ENCODE data around the gene SPATA3.

Gene SPATA3

DNA sequence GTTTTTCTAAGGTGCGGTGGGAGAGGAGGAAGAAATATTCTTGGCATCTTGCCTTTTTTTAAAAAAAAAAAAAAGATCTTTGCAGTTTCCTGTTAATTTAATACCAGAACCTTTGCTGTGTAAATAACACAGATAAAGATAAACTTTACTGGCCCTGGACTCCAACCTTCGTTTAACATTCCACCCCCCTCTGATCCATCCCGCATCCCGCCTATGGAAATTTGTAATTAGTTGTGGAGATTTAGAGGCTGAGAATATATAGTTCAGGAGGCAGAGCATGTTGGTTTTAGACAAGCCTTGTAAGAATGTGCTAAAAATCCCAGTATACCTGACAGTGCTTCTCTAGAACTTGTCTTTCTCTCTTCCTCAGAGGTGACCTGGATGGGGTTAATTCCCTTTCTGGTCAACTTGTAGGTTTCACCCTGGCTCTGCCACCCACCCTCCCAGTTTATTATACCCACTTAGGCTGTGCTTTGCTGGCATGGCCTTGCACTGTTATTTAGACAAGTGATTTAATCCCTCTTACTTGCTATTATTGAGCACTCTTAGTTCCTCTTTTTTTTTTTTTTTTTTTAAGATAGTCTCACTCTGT, 38.5 kb downstream of the SPATA3 start:
- Histone ChIP-seq H3K27me3 (ENCODE audit: insufficient read depth, low read length) (peaks cover 65% of the 10 kb centered on the region), H3K9me3 (ENCODE audit: insufficient read depth, low read depth, low read length) (no peaks in the 10 kb centered on the region), H3K27ac (ENCODE audit: low read length) (no peak overlapping the region), H3K4me3 (ENCODE audit: low read length) (no peak overlapping the region), H3K4me1 (ENCODE audit: insufficient read depth, low read length) (no peaks in the 10 kb centered on the region), H3K36me3 (ENCODE audit: insufficient read depth, low read depth, low read length) (no peaks in the 10 kb centered on the region), H3K9ac (ENCODE audit: low read depth, low read length) (no peak overlapping the region)

DNA sequence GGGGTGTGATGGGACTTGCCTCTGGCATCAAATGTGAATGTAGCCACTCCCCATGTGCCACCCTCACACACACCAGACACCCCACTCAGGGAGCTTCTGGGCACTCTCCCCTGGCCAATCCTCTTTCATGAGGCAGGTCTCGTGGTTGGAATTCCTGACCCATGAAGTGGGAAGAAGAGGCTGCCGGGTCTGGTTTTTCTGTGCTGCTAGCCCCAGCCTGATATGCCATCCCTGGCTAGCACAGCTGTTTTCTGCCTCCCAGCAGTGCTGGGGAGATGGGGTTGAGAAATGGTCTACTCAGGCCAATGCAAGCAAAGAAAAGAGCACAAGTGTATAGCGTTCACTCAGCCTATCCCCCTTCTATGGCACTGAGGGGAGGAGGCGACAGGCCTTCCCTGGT, 40.2 kb downstream of the SPATA3 start:
- Histone ChIP-seq H3K36me3 (ENCODE audit: insufficient read depth, low read depth, low read length) (no peaks in the 10 kb centered on the region), H3K4me1 (ENCODE audit: insufficient read depth, low read length) (no peaks in the 10 kb centered on the region)

DNA sequence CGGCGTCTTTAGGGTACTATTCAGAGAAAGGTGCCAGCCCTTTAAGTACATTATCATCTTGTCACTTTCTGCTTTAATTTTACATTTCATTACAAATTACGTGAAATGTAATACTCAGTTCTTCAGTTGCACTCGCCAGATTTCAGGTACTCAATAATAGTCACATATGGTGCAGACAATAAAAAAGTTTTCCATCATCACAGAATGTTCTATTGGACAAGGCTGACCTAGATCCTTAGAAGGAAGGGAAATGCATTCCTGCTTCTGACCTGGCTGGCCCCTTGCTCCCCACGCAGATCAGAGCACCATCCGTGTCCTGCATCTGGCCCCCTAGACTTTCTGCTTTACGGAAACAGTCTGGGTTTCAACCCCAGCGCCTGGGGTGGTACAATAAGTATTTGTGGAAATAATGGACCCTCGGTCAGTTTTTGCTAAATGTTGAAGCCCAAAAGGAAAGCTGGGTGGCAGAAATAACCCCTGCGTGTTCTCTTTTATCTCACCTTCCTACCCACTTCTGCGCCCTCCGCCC, 40.7 kb downstream of the SPATA3 start:
- H3K4me3 ChIP-seq (ENCODE audit: low read length) = no peak overlapping the region

More for the DNA sequence above, 40.2 kb downstream of the SPATA3 start:
- no peak overlapping the region for H3K27ac ChIP-seq (ENCODE audit: low read length)
- H3K4me3 ChIP-seq (ENCODE audit: low read length) = no peak overlapping the region
- H3K9ac ChIP-seq (ENCODE audit: low read depth, low read length) = no peak overlapping the region
- H3K27me3 ChIP-seq (ENCODE audit: insufficient read depth, low read length) = peaks cover 77% of the 10 kb centered on the region
- H3K9me3 ChIP-seq (ENCODE audit: insufficient read depth, low read depth, low read length) = no peaks in the 10 kb centered on the region

DNA sequence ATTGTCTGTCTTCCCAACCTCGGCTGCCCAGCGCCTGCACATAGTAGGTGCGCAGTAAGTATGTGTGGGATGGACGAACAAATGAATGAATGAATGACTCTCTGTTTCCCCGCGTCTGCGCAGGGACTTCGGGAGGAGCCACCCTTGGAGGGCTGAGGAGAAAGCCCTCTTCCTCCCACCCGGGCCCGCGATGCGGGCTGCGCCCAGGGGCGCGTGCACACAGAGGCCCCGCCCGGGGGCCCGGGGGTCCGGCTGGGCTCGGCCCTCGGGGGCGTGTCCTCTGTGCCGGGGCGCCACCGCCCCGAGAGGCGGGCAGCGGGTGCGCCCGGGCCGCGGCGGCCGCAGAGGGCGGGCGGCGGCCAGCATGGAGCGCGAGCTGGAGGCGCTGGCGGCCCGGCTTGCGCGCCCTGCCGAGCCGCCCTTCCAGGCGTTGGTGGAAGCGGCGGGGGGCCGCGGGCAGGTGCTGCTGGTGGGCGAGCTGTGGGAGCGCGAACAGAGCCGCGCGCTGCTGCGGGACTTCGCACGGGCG, 41.3 kb downstream of the SPATA3 start, which contains the start of gene C2orf72:
Gene C2orf72, plus strand, starts transcription at position 322 of the 529 bp plus-strand sequence. Its CDS starts 43 bp downstream, at position 365.
- Histone ChIP-seq H3K36me3 (ENCODE audit: insufficient read depth, low read depth, low read length) (no peaks in the 10 kb centered on the region), H3K4me1 (ENCODE audit: insufficient read depth, low read length) (no peaks in the 10 kb centered on the region), H3K27me3 (ENCODE audit: insufficient read depth, low read length) (peaks cover 69% of the 10 kb centered on the region), H3K9me3 (ENCODE audit: insufficient read depth, low read depth, low read length) (no peaks in the 10 kb centered on the region), H3K9ac (ENCODE audit: low read depth, low read length) (no peak within 1 kb of the TSS), H3K4me3 (ENCODE audit: low read length) (peak within 1 kb of the TSS; percentile 61), H3K27ac (ENCODE audit: low read length) (no peak within 1 kb of the TSS)

More for the DNA sequence above, 40.7 kb downstream of the SPATA3 start:
- H3K36me3 ChIP-seq (ENCODE audit: insufficient read depth, low read depth, low read length) = no peaks in the 10 kb centered on the region
- H3K9me3 ChIP-seq (ENCODE audit: insufficient read depth, low read depth, low read length) = no peaks in the 10 kb centered on the region
- peaks cover 75% of the 10 kb centered on the region for H3K27me3 ChIP-seq (ENCODE audit: insufficient read depth, low read length)
- H3K27ac ChIP-seq (ENCODE audit: low read length) = no peak overlapping the region
- H3K9ac ChIP-seq (ENCODE audit: low read depth, low read length) = no peak overlapping the region
- H3K4me1 ChIP-seq (ENCODE audit: insufficient read depth, low read length) = no peaks in the 10 kb centered on the region

DNA sequence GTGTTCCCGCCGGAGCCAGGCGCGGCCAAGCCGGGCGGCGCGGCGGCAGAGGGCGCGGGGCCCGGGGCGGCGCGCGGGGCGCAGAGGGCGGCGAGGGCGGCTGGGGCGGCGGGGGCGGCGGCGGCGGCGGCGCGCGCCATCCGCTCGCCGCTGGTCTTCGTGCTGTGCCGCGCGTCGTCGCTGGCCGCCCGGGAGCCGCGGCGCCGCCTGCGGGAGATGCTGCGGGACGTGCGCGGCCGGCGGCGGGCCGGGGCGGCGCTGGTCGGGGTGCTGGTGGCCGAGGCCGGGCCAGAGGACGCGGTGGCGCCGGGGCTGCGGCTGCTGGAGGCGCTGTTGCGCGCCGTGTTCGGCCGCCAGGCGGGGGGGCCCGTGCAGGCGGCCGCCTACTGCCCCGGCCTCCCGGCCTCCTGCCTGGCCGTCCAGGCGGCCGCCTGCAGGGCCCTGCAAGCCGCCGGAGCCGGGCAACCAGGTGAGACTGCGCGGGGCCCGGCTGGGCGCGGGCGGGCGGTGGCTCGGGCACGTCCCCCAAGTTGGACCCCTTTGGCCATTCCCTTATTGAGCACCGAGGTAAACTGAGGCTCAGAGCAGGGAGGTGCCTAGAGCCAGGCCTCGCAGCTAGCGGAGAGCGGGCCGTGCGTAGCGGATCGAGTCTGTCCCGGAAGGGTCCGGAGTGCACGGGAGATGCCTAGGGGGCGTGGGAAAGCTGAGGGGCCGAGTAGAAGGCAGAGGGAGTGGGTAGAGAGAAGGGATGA, 42.0 kb downstream of the SPATA3 start:
- Histone ChIP-seq H3K9ac (ENCODE audit: low read depth, low read length) (no peak overlapping the region), H3K4me3 (ENCODE audit: low read length) (peak overlapping the region; percentile 61), H3K27me3 (ENCODE audit: insufficient read depth, low read length) (peaks cover 64% of the 10 kb centered on the region), H3K9me3 (ENCODE audit: insufficient read depth, low read depth, low read length) (no peaks in the 10 kb centered on the region), H3K27ac (ENCODE audit: low read length) (no peak overlapping the region), H3K4me1 (ENCODE audit: insufficient read depth, low read length) (no peaks in the 10 kb centered on the region), H3K36me3 (ENCODE audit: insufficient read depth, low read depth, low read length) (no peaks in the 10 kb centered on the region)

DNA sequence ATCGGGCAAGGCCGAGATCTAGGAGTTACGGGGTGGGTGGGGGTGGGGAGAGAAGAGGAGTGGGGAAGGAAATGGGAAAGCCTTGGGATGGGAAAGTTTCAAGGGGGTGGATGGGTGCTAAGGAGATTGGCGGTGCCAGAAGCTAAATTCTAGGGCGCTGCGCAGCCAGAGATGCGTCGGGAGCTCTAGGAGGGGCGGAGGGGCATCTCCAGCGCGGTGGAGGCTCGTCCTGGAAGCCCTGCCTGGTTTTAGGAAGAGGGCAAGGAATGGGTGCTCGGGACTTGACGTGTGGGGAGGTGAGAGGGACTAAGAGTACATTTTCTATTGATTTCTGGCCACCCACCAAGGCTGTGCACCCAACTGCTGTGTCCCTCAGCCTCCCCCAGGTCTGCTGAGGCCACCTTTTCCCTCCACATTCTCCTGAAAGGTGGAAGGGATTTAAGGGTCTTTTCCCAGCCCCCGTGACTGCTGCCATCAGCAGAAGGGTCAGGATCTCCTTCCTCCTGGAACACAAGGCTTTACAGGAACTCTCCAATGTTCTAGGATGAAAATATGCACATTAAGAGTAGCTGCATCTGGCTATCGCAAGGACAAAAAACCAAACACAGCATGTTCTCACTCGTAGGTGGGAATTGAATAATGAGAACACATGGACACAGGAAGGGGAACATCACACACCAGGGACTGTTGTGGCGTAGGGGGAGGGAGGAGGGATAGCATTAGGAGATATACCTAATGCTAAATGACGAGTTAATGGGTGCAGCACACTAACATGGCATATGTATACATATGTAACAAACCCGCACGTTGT, 42.8 kb downstream of the SPATA3 start:
- H3K9me3 ChIP-seq (ENCODE audit: insufficient read depth, low read depth, low read length) = no peaks in the 10 kb centered on the region
- no peak overlapping the region for H3K27ac ChIP-seq (ENCODE audit: low read length)
- H3K4me1 ChIP-seq (ENCODE audit: insufficient read depth, low read length) = no peaks in the 10 kb centered on the region
- peak overlapping the region; percentile 61 for H3K4me3 ChIP-seq (ENCODE audit: low read length)
- H3K9ac ChIP-seq (ENCODE audit: low read depth, low read length) = no peak overlapping the region
- no peaks in the 10 kb centered on the region for H3K36me3 ChIP-seq (ENCODE audit: insufficient read depth, low read depth, low read length)
- peaks cover 57% of the 10 kb centered on the region for H3K27me3 ChIP-seq (ENCODE audit: insufficient read depth, low read length)

DNA sequence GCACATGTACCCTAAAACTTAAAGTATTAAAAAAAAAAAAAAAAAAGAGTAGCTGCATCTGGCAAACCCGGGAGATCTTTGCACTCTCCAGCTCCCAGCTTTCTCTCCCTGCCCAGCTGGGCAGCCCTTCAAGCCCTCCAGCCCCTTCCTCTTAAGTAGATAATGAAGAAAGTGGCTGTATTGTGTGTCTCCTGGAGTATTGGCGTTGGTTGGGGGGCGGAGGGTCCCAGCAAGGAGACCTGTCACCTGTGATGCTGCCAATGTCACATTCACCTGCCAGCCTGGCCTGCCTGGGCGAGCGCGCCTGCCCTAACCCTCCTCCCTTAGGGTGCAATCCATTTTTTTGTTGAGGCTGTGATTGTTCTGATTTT, 43.4 kb downstream of the SPATA3 start:
- Histone ChIP-seq H3K27ac (ENCODE audit: low read length) (no peak overlapping the region), H3K9ac (ENCODE audit: low read depth, low read length) (no peak overlapping the region), H3K9me3 (ENCODE audit: insufficient read depth, low read depth, low read length) (no peaks in the 10 kb centered on the region), H3K36me3 (ENCODE audit: insufficient read depth, low read depth, low read length) (no peaks in the 10 kb centered on the region), H3K4me1 (ENCODE audit: insufficient read depth, low read length) (no peaks in the 10 kb centered on the region), H3K4me3 (ENCODE audit: low read length) (no peak overlapping the region), H3K27me3 (ENCODE audit: insufficient read depth, low read length) (peaks cover 57% of the 10 kb centered on the region)

DNA sequence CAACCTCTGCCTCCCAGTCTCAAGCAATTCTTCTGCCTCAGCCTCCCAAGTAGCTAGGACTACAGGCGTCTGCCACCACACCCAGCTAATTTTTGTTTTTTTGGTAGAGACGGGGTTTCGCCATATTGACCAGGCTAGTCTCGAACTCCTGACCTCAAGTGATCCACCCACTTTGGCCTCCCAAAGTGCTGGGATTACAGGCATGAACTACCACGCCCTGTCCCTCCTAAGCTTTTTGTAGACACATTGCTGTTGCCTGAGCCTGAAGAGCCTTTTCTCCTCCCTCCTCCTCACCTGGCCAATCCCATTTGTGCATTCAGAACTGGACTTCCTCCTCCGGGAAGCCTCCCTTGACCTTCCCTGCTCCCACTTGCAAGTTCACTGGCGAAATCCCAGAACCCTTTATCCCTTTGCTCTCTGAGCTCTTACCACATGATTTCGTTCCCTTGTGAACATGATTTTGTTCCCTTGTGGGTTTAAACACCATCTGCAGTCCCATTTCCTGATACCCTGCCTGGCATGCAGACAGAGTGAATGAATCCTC, 44.0 kb downstream of the SPATA3 start:
- Histone ChIP-seq H3K36me3 (ENCODE audit: insufficient read depth, low read depth, low read length) (no peaks in the 10 kb centered on the region), H3K27me3 (ENCODE audit: insufficient read depth, low read length) (peaks cover 52% of the 10 kb centered on the region), H3K27ac (ENCODE audit: low read length) (no peak overlapping the region), H3K9ac (ENCODE audit: low read depth, low read length) (no peak overlapping the region), H3K4me1 (ENCODE audit: insufficient read depth, low read length) (no peaks in the 10 kb centered on the region), H3K4me3 (ENCODE audit: low read length) (no peak overlapping the region), H3K9me3 (ENCODE audit: insufficient read depth, low read depth, low read length) (no peaks in the 10 kb centered on the region)

DNA sequence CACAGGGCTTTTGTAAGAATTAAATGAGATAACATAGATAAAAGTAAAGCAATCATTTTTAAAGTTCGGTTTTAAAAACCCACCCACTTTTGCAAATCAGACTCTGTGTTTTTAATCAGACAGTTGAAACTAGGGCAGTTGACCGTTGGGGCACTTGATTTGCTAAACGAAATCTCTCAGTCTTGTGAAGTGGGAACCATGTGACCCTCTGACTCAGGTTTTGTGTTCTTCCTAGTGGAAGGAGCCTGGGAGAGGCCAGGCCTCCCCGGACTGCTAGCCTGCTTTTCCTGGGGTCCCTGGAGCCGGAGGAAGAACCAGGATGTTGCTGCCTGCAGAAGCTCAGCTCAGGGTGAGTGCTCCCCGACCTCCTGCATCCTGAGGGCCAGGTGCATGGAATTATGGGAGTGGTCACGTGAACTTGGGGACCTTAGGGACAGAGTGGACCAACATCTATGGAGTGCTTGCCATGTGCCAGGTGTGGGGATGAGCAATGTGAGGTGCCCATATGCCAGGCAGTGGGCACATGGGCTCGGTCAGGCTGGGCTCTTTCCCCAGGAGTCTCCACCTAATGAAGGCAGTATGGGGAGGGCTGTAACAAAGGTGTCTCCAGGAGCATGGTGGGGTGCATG, 45.3 kb downstream of the SPATA3 start:
- no peaks in the 10 kb centered on the region for H3K4me1 ChIP-seq (ENCODE audit: insufficient read depth, low read length)
- no peaks in the 10 kb centered on the region for H3K9me3 ChIP-seq (ENCODE audit: insufficient read depth, low read depth, low read length)
- no peak overlapping the region for H3K9ac ChIP-seq (ENCODE audit: low read depth, low read length)
- peaks cover 39% of the 10 kb centered on the region for H3K27me3 ChIP-seq (ENCODE audit: insufficient read depth, low read length)
- H3K4me3 ChIP-seq (ENCODE audit: low read length) = no peak overlapping the region
- H3K36me3 ChIP-seq (ENCODE audit: insufficient read depth, low read depth, low read length) = no peaks in the 10 kb centered on the region
- no peak overlapping the region for H3K27ac ChIP-seq (ENCODE audit: low read length)

DNA sequence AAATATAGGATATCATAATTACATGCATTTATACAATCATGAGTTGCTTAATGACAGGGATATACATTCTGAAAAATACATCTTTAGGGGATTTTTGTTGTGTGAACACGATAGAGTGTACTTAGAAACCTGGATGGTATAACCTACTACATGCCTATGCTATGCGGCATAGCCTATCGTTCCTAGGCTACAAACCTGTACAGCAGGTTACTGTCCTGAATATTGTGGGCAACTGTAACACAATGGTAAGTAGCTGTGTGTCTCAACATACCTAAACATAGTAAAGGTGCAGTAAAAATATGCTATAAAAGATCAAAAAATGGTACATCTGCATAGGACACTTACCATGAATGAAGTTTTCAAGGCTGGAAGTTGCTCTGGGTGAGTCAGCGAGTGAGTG, 47.9 kb downstream of the SPATA3 start:
- Histone ChIP-seq H3K36me3 (ENCODE audit: insufficient read depth, low read depth, low read length) (no peaks in the 10 kb centered on the region), H3K9ac (ENCODE audit: low read depth, low read length) (no peak overlapping the region), H3K27me3 (ENCODE audit: insufficient read depth, low read length) (peaks cover 26% of the 10 kb centered on the region), H3K9me3 (ENCODE audit: insufficient read depth, low read depth, low read length) (no peaks in the 10 kb centered on the region), H3K4me3 (ENCODE audit: low read length) (no peak overlapping the region), H3K4me1 (ENCODE audit: insufficient read depth, low read length) (no peaks in the 10 kb centered on the region), H3K27ac (ENCODE audit: low read length) (no peak overlapping the region)

DNA sequence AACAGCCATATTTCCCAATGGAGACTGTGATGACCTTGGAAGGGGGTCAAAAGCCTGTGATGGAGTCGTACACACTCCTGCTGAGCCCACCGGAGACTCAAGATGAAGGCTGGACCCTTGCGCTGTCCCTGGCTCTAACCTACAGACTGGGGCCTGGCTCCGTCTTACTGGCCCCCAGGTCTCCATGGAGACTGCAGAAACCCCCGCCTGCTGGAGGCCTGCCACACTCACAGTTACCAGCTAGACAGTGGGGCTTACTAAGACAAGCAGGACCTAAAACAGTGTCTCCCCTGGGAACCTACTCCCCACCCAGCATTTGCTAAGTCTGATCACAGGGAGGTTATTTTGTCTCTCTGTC, 51.0 kb downstream of the SPATA3 start:
- H3K36me3 ChIP-seq (ENCODE audit: insufficient read depth, low read depth, low read length) = no peaks in the 10 kb centered on the region
- no peak overlapping the region for H3K4me3 ChIP-seq (ENCODE audit: low read length)
- no peaks in the 10 kb centered on the region for H3K9me3 ChIP-seq (ENCODE audit: insufficient read depth, low read depth, low read length)
- no peak overlapping the region for H3K27ac ChIP-seq (ENCODE audit: low read length)
- no peak overlapping the region for H3K9ac ChIP-seq (ENCODE audit: low read depth, low read length)
- peaks cover 29% of the 10 kb centered on the region for H3K27me3 ChIP-seq (ENCODE audit: insufficient read depth, low read length)
- no peaks in the 10 kb centered on the region for H3K4me1 ChIP-seq (ENCODE audit: insufficient read depth, low read length)

All from iPS-20b (cell line).